K562 (cell line): ENCODE results near the gene C9orf153. TPM values are rescaled to one million over a fixed set of nuclear protein-coding genes. Genes with fewer than 3 reads are reported as not detected.

Source experiments
- GTF2F1 ChIP-seq: IDR thresholded peaks from 2 replicates; pipeline ENCODE4 v1.6.1; 2011; ENCODE audit warnings: low read depth, low read length, improper control_type of control experiment
- STAT5B ChIP-seq: fragments of 250-450 bp; sonication (Bioruptor Pico); IDR thresholded peaks from 2 replicates; pipeline ENCODE4 v1.8.0; 2021; ENCODE audit warnings: mild to moderate bottlenecking, inconsistent platforms
- TRIM28 ChIP-seq: fragments of 450-650 bp; IDR thresholded peaks from 2 replicates; pipeline ENCODE4 v1.6.1; 2017
- ZNF518B ChIP-seq: fragments of 250-450 bp; sonication (Bioruptor Pico); IDR thresholded peaks from 2 replicates; pipeline ENCODE4 v1.5.0; 2021; ENCODE audit warnings: mild to moderate bottlenecking, moderate library complexity
- ZNF592 ChIP-seq: fragments of 450-650 bp; IDR thresholded peaks from 2 replicates; pipeline ENCODE4 v1.6.1; 2017; ENCODE audit warnings: antibody characterized with exemption, mild to moderate bottlenecking
- ZNF717 ChIP-seq: fragments of 250-450 bp; sonication (Bioruptor Pico); IDR thresholded peaks from 2 replicates; pipeline ENCODE4 v1.5.0; 2021
- polyA plus RNA-seq, 8 experiments: library from polyadenylated mRNA; depleted of rRNA in 4 of 8; stranded (reverse) in 5 of 8; unstranded in 3 of 8; fragments of >200 nt; fragmentation: Nextera tagmentation in 2 of 8; fragmentation: Illumina TruSeq in 1 of 8; extraction: Ambion mirVana in 2 of 8; extraction: Trizol in 1 of 8; gene quantifications; 2 replicates each; pipeline versions ENCODE4 v1.2.1 to v1.2.3, GENCODE V29; 2011 to 2014; ENCODE audit warnings: inconsistent platforms in 1 of 8, missing spikeins in 1 of 8
- total RNA-seq, 7 experiments: library from RNA; depleted of rRNA in 6 of 7; stranded (reverse); fragments of >200 nt in 6 of 7; fragmentation: Illumina TruSeq in 2 of 7; extraction: Trizol in 2 of 7; gene quantifications; 2 replicates each; pipeline versions ENCODE4 v1.2.1 to v1.2.3, GENCODE V29; 2011 to 2021; ENCODE audit warnings: low replicate concordance in 1 of 7

The C9orf153 gene
- total and polyA plus RNA-seq, 9 of the 15 experiments (the other 6 are each of a cell fraction or from before 2014, with no cell fraction given), result 0.07 to 1.2 (median 0.11) TPM; not detected in 5

- TF ChIP-seq ZNF592 (no peak), GTF2F1 (no peak), ZNF717 (no peak), STAT5B (no peak), ZNF518B (CRISPR knock-in tag) (no peak), TRIM28 (no peak)
Measured at GRCh38 chr9:86263876-86264275, 4.4 kb upstream of the C9orf153 start (continued).
